HepG2 (cell line): ENCODE results near the gene RBM27. TPM values are rescaled to one million over a fixed set of nuclear protein-coding genes. Genes with fewer than 3 reads are reported as not detected.
A peak's percentile ranks its signal among the peaks of the same experiment; 100 is the strongest.

Source experiments
- FOXP4 ChIP-seq: sonication (generic); formaldehyde crosslinking; IDR thresholded peaks from 2 replicates; pipeline ENCODE4 v1.4.0; 2020; ENCODE audit warnings: missing genetic modification reagents
- HDAC2 ChIP-seq: sonication (generic); formaldehyde crosslinking; IDR thresholded peaks from 2 replicates; pipeline ENCODE4 v1.4.0; 2020; ENCODE audit warnings: missing genetic modification reagents
- PCBP2 ChIP-seq: fragments of 200-400 bp; formaldehyde crosslinking; optimal IDR thresholded peaks from 2 replicates; pipeline ENCODE3; 2018; ENCODE audit warnings: low read length, low read depth; ENCODE audit not compliant: poor library complexity, severe bottlenecking
- REXO4 ChIP-seq: sonication (generic); formaldehyde crosslinking; IDR thresholded peaks from 2 replicates; pipeline ENCODE4 v1.8.0; 2022; ENCODE audit warnings: missing genetic modification reagents, mild to moderate bottlenecking, borderline replicate concordance
- SIX1 ChIP-seq: sonication (generic); formaldehyde crosslinking; IDR thresholded peaks from 2 replicates; pipeline ENCODE4 v1.4.0; 2020; ENCODE audit warnings: missing genetic modification reagents, borderline replicate concordance
- SOX5 ChIP-seq: IDR thresholded peaks from 2 replicates; pipeline ENCODE4 v1.6.1; 2016; ENCODE audit warnings: borderline replicate concordance
- ZNF12 ChIP-seq: sonication (generic); formaldehyde crosslinking; IDR thresholded peaks from 2 replicates; pipeline ENCODE4 v1.5.0; 2020; ENCODE audit warnings: missing genetic modification reagents
- ZNF180 ChIP-seq: sonication (generic); formaldehyde crosslinking; IDR thresholded peaks from 2 replicates; pipeline ENCODE4 v1.4.0; 2020; ENCODE audit warnings: low read depth, missing genetic modification reagents, borderline replicate concordance
- ZNF296 ChIP-seq: sonication (generic); formaldehyde crosslinking; conservative IDR thresholded peaks from 2 replicates; pipeline ENCODE4 v1.5.0; 2020; ENCODE audit warnings: mild to moderate bottlenecking, missing genetic modification reagents
- ZNF318 ChIP-seq: sonication (generic); formaldehyde crosslinking; IDR thresholded peaks from 2 replicates; pipeline ENCODE4 v1.4.0; 2020; ENCODE audit warnings: mild to moderate bottlenecking, missing genetic modification reagents
- ZNF468 ChIP-seq: sonication (generic); formaldehyde crosslinking; IDR thresholded peaks from 2 replicates; pipeline ENCODE4 v1.8.0; 2022; ENCODE audit warnings: mild to moderate bottlenecking, moderate library complexity, missing genetic modification reagents
- ZNF546 ChIP-seq: sonication (generic); formaldehyde crosslinking; conservative IDR thresholded peaks from 2 replicates; pipeline ENCODE4 v1.8.1; 2023; ENCODE audit warnings: mild to moderate bottlenecking, missing genetic modification reagents
- ZNF552 ChIP-seq: sonication (generic); formaldehyde crosslinking; IDR thresholded peaks from 2 replicates; pipeline ENCODE4 v1.9.0; 2022; ENCODE audit warnings: missing genetic modification reagents, mild to moderate bottlenecking, borderline replicate concordance
- ZNF609 ChIP-seq: sonication (generic); formaldehyde crosslinking; IDR thresholded peaks from 2 replicates; pipeline ENCODE4 v1.4.0; 2020; ENCODE audit warnings: mild to moderate bottlenecking, missing genetic modification reagents, borderline replicate concordance
- ZNF891 ChIP-seq: sonication (generic); formaldehyde crosslinking; IDR thresholded peaks from 2 replicates; pipeline ENCODE4 v1.5.0; 2020; ENCODE audit warnings: mild to moderate bottlenecking, missing genetic modification reagents
- polyA plus RNA-seq, 8 experiments: library from polyadenylated mRNA; depleted of rRNA in 3 of 8; stranded (reverse) in 7 of 8; unstranded in 1 of 8; fragments of >200 nt; fragmentation: Illumina TruSeq in 4 of 8; extraction: Trizol in 4 of 8; gene quantifications; 2 replicates each; pipeline versions ENCODE4 v1.2.1 to v1.2.3, GENCODE V29; 2011 to 2016; ENCODE audit warnings: low read depth in 4 of 8, missing spikeins in 1 of 8, mixed read lengths in 1 of 8; ENCODE audit not compliant: insufficient read depth in 1 of 8
- total RNA-seq, 5 experiments: library from RNA; depleted of rRNA; stranded (reverse); fragments of >200 nt; fragmentation: Illumina TruSeq; extraction: Trizol; gene quantifications; 2 replicates each; pipeline ENCODE4 v1.2.3, GENCODE V29; 2016; ENCODE audit warnings: low read depth in 1 of 5

RBM27 gene
- total and polyA plus RNA-seq, 2 of the 13 experiments (the other 11 are each of a cell fraction or from before 2014, with no cell fraction given), result 12.9 to 23.4 TPM

- TF ChIP-seq ZNF318 (CRISPR knock-in tag), result no peak
- no peak for TF ChIP-seq ZNF891 (CRISPR knock-in tag)
- no peak for TF ChIP-seq ZNF546 (CRISPR knock-in tag)
- TF ChIP-seq ZNF609 (CRISPR knock-in tag), result no peak
- no peak for TF ChIP-seq ZNF552 (CRISPR knock-in tag)
- peak; percentile 35; the same call in 1 of the 2 replicates for TF ChIP-seq HDAC2 (CRISPR knock-in tag)
- no peak for TF ChIP-seq ZNF12 (CRISPR knock-in tag)
- peak; percentile 57; the same call in 1 of the 2 replicates for TF ChIP-seq SIX1 (CRISPR knock-in tag)
- TF ChIP-seq ZNF468 (CRISPR knock-in tag), result no peak
- no peak for TF ChIP-seq PCBP2
- TF ChIP-seq FOXP4, result 0 out of 2 replicates have a peak, but pooled peaks have one; percentile 23
- peak; percentile 55; the same call in 1 of the 2 replicates for TF ChIP-seq SOX5 (CRISPR knock-in tag)
- no peak for TF ChIP-seq ZNF180 (CRISPR knock-in tag)
- TF ChIP-seq REXO4 (CRISPR knock-in tag), result no peak
- TF ChIP-seq ZNF296 (CRISPR knock-in tag), result no peak
Observed at GRCh38 chr5:146169076-146169475, 34.3 kb upstream of the RBM27 start (continued).
